GM18867 (cell line): ENCODE measurements around the gene C3orf70.

Source experiments
- ATAC-seq: cut with Tn5 transposase; IDR thresholded peaks from one replicate; pipeline ENCODE4 v1.9.1; 2021; ENCODE audit warnings: mild to moderate bottlenecking, moderate library complexity; ENCODE audit not compliant: unreplicated experiment

C3orf70 gene

DNA sequence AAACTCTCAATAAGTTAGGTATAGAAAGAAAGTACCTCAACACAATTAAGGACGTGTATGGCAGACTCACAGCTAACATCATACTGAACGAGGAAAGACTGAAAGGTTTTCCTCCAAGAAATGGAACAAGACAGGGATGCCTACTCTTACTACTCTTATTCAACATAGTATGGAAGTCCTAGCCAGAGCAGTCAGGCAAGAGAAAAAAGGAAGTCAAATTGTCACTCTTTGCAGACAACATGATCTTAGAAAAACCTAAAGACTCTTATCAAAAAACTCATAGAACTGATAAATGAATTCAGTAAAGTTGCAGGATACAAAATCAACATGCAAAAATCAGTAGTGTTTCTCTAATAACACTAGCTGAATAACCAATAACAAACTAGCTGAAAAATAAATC lies 96.0 kb downstream of the C3orf70 start:
- ATAC-seq = no peak

DNA sequence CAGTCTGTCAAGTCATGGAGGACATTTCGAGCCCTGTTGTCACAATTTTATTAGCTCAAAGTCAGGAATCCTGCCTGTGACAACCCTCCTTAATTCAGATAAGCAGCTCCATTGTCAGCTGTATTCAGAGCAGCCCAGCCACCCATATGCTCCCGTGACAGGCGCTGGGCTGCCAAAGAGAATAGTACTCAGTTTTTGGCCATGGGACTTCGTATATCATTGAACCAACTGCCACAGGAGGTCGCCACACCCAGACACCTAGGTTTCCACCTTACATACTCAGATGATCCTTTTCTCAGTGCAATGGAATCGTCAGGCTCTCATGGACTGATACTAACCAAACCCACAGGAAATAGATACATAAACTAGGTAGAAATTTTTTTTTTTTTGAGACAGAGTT lies 100.2 kb downstream of the C3orf70 start:
- ATAC-seq = no peak

DNA sequence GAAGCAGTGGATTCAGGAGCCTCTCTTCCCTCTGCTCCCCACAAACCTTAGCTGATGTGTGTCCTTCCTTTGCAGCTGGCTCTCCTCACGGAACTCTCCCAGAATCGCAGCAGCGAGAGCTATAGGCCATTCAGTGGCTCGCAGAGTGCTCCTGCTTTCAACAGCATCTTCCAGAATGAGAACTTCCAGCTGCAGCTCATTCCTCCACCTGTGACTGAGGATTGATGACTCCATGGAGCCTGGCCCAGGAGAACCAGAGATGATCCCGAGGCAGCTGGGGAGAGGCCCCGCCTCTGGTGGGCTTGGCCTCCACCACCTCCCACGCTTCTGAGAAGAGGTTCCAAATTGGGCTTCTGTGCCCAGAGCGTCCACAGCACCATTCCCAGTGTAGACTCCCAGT lies 101.1 kb downstream of the C3orf70 start:
- no peak for ATAC-seq

DNA sequence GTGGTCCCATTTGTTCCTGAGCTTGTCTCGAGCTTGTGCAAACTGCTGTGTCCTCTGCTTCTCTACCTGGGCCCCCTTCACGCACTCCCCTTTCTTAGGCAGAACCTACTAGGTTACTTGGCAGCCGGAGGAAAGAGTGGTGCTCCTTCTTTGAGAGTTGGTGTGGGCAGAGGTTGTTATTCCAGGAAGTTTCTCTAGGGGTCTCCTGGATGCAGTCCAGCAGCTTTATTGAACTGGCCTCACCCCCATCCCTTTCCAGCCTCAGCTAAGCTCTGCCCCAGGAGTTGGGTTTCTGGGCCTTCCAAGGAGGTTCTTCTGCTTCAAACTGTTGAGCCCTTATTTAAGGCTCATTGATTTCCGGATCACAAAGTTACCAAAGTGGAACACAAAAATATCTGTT lies 103.2 kb downstream of the C3orf70 start:
- no peak for ATAC-seq

DNA sequence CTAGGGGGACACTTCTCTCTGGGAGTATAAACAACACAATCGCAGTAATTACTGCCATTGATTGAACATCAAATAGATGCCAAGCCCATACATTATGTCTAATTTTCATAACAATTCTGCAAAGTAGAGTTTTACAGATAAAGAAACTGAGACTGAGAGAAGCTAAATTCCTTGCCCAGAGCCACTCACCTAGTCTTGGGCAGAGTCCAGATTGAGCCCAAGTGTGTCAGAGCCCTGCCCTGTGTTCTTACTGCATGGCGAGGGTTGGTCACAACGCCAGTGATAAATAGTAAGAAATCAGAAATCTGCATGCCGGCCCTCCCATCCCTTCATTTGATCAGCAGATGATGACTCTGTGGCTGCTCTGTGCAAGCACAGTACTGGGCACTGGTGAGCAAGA lies 106.3 kb downstream of the C3orf70 start:
- no peak for ATAC-seq

DNA sequence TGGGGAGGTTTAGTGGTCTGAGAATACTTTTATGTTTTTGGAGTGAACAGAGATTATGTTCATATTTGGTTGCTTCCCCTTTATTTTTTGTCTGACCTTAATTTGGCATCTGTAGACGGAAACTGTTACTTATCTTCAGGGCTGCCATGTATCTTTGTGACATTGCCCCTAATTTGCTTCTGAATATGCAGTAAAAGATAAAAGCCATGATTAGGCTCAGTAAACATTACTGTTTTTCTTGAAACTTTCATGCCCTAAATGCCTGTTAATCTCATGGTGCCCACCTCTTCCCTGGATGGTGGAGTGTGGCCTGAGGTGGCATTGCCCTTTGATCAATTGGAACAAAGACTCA lies 106.7 kb downstream of the C3orf70 start:
- no peak for ATAC-seq

DNA sequence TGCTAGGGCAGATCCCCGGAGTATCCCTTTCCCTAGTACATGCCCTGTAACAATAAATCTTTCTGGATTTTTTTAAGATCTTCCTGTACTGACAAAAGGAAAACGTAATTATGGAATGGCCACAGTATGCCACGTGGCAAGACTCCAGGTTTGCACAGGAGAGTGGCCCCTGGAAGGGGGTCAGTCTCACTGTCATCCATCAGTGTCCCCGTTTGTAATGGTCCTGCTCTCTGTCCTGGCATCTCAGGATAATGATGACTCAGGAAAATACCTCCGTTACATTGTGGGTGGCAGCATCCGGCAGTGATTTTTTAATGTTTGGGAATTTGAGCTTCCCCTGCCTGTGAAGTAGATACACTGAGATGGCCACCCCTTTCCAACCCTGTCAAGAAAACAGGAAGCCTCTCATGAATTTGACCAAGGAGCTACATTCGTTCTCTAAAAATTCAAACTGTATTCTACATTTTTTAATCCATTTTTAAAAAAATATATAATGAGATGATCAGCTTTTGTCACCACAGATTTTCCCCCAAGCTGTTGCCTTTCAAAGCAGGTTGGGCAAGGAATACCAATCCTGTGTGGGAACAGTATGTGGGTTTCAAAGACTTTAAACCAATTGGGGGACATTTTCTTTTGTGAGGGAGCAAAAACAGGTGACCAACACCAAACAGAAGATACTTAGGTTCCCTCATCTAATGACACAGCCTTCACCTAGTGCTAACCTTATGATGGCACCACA lies 110.4 kb downstream of the C3orf70 start:
- no peak for ATAC-seq

DNA sequence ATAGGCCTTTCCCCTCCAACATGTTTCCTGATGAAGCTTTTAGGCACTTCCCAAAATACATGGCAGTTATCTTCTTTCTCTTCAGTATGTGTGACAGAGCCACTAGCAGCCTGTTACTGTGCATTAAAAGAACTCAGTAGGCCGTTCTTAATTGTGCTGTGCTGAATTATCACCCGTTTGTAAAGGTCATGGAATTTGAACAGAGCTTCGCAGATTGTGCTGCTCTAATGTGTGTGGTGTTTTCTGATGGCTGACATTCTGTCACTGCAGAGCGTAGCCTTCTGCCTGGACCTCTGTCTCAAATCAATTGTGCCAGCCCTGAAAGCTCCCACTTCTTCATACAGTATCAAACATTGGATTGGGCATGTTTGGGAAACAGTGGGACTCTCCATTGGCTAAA lies 111.3 kb downstream of the C3orf70 start:
- ATAC-seq = no peak

DNA sequence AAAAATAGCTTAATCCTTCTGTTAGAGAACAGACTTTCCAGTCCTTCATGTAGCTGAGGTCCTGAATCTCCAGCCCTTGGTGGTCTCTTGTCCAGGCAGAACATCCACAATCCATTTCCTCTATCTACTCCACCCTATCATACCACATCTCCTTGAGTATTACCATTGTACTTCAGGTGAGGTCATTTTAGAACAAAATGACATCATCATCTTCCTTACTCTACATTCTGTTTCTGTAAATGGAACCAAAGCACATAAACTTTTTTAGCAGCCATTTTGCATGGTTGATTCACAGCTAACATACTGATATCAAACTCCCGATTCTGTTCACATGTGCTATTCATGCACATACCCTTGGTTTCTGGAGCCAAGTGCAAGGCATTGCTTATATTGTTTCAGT lies 112.4 kb downstream of the C3orf70 start:
- ATAC-seq = no peak

DNA sequence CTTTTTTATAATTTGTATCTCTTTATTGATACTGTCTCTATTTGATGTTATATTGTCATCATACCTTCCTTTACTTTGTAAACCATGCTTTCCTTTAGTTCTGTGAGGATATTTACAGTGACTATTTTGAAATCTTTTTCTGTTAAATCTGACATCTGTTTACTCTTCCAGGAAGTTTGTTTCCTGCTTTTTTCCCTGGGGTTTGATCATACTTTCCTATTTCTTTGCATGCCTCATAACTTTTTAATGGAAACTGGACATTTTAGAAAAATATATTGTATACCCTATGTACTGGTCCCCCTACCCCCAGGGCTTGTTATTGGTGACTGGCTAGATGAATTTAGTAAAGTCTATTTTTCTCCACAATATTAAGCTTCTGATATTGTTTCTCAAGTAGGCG lies 115.1 kb downstream of the C3orf70 start:
- no peak for ATAC-seq

DNA sequence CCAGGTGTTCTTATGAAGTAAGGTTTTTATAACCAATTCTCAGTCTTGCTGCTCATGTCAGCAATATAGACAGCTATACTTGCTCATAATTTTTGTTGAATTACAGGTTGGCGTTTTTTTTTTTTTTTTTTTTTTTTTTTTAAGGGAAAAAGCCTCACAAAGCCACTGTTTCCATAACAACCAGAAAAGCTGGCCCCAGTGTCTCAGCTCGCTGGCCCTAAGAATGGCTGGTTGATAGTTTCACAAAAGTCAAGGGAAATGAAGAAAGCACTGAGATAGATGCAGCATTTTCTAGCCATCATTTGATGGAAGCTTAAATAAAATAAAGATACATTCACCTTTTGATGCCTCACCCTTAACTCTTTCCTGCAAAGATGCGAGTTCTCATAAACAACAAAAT lies 121.9 kb downstream of the C3orf70 start:
- ATAC-seq = no peak

DNA sequence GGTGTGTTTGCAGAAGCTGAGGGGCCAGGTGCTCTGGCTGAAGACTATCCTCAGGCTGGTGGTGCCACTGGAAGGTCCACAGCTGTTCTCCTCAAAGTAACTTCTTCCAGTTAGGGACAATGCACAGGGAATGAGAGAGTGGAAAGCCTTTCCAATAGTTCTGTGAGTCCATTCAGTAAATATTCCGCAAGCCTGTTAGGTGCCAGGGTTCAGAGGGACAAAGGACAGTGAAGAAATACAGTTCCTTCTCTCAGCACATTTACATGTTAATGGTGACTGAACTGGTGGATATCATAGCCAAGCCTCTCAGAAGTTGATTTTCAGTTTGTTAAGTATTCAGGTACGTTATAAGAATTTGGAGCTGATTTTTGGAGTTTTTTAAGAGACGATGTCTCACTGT lies 122.5 kb downstream of the C3orf70 start:
- ATAC-seq = no peak

DNA sequence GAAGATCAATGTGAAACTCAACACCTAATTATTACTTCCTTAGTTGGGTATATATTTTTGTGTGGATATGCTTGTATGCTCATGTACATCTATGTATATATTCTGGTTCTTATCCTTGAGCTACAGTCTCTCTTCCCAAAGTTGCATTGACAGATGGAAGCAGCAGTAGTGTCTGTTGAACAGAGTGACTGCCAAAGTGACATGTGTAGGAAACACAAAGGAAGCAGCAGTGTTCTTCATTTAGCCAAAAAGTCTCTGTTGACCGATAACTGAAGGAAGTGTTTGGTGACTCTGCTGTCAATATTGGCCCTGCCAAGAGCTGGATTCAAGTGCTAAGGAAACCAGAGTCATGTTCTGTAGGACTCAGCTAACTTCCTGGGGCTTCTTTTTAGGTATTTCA lies 123.8 kb downstream of the C3orf70 start:
- no peak for ATAC-seq

DNA sequence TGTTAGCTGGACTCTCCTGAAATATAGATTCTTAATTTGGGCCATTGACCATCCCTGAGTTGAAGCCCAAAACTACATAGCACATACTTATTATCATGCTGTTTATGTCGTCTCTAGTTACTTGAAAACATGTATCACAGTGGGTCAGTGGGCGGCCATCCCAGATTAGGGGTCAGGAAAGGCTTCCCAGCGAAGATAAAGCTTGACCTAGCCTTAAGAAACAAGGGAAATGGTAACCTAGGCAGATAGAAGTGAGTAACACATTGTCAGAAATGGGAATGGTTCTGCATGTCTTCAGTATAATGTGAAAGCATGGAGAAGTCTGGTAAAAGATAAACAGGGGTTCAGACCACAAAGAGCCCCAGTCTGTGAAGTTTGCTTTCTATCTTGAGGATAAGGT lies 124.7 kb downstream of the C3orf70 start:
- ATAC-seq = no peak
